Testis (tissue), 3 donors: Measurements from ENCODE around the gene UBE2E2. TPM values are rescaled to one million over a fixed set of nuclear protein-coding genes. Genes with fewer than 3 reads are reported as not detected.

ENCODE experiments used
- DNase-seq: peaks from one replicate; pipeline ENCODE4 v3.0.0-alpha.2; 2019
- H3K27ac ChIP-seq, 2 donors: fragments of 200-600 bp; sonication (generic); one replicate each; pipeline ENCODE4 v1.5.1; 2019
- H3K27me3 ChIP-seq: fragments of 200-600 bp; sonication (generic); one replicate; pipeline ENCODE4 v1.5.1; 2019
- H3K36me3 ChIP-seq: fragments of 200-600 bp; sonication (generic); one replicate; pipeline ENCODE4 v1.5.1; 2017; ENCODE audit warnings: low read depth; ENCODE audit errors: missing control alignments
- H3K4me1 ChIP-seq: fragments of 200-600 bp; sonication (generic); one replicate; pipeline ENCODE4 v1.5.1; 2019
- H3K4me3 ChIP-seq, 2 donors: fragments of 200-600 bp; sonication (generic); one replicate each; pipeline ENCODE4 v1.5.1; 2017 to 2019
- H3K9me3 ChIP-seq: fragments of 200-600 bp; sonication (generic); one replicate; pipeline ENCODE4 v1.5.1; 2017
- CTCF ChIP-seq, 3 experiments: fragments of 450-650 bp in 2 of 3; fragments of 200-600 bp in 1 of 3; sonication (generic) in 1 of 3; IDR thresholded peaks; one replicate each; pipeline ENCODE4 v1.5.1; 2016 to 2019; ENCODE audit warnings: antibody characterized with exemption in 3 of 3, mild to moderate bottlenecking in 2 of 3, moderate library complexity in 1 of 3
- POLR2A ChIP-seq: fragments of 450-650 bp; IDR thresholded peaks from one replicate; pipeline ENCODE4 v1.6.1; 2017; ENCODE audit warnings: antibody characterized with exemption, mild to moderate bottlenecking, moderate library complexity
- WGBS, 2 donors: methylation state at CpG; one replicate each; pipeline ENCODE4 v1.1.5; 2018; 5-methylcytosine and 5-hydroxymethylcytosine counted together
- intact Hi-C: fragments of 100-400 bp; cut with DNase I; formaldehyde crosslinking; loops from one replicate; pipeline ENCODE4 v1.15.1; 2023; ENCODE audit warnings: low total_unique reads
- polyA plus RNA-seq: library from polyadenylated mRNA; stranded (reverse); fragments of 350-450 nt; fragmentation: Illumina TruSeq; extraction: RNeasy Lipid Tissue Mini Kit (QIAGEN cat#74804); gene quantifications from one replicate; pipeline ENCODE4 v1.2.3, GENCODE V29; 2014; ENCODE audit warnings: low read depth, low replicate concordance; ENCODE audit not compliant: insufficient read depth
- total RNA-seq, 2 donors: library from RNA; depleted of rRNA; stranded (reverse); fragments of >200 nt; gene quantifications; one replicate each; pipeline ENCODE4 v1.2.3, GENCODE V29; 2016

Gene UBE2E2
- total and polyA plus RNA-seq, 3 donors from 2014 or later, result 45.5 to 94.2 (median 48.7) TPM

- TF ChIP-seq POLR2A (no peak), CTCF (IDR thresholded peaks at IDR 0.05) (no peak)
- Histone ChIP-seq H3K27me3 (no peaks in the 10 kb centered on the region), H3K27ac (no peak overlapping the region), H3K4me3 (no peak overlapping the region), H3K36me3 (no peaks in the 10 kb centered on the region), H3K4me1 (peaks cover 4% of the 10 kb centered on the region), H3K9me3 (no peaks in the 10 kb centered on the region)
- DNase-seq, result no peak
- intact Hi-C loops, result no loop called here
Measured at GRCh38 chr3:23253214-23253613, 50.1 kb downstream of the UBE2E2 start.

- H3K9me3 ChIP-seq, result no peaks in the 10 kb centered on the region
- H3K4me3 ChIP-seq, result no peak overlapping the region
- H3K27ac ChIP-seq, result no peak overlapping the region
- no peak for DNase-seq
- no peaks in the 10 kb centered on the region for H3K36me3 ChIP-seq
- peaks cover 4% of the 10 kb centered on the region for H3K4me1 ChIP-seq
- 100% methylated on average over 2 of the region's 2 CpGs for WGBS, 2 donors
- no peak for TF ChIP-seq POLR2A
- TF ChIP-seq CTCF (IDR thresholded peaks at IDR 0.05), result no peak
- H3K27me3 ChIP-seq, result no peaks in the 10 kb centered on the region
- intact Hi-C loops, result no loop called here
Measured at GRCh38 chr3:23254282-23254681, 51.2 kb downstream of the UBE2E2 start.

GRCh38 chr3:23254835-23255234 lies 51.7 kb downstream of the UBE2E2 start:
- WGBS, 2 donors, result 73 to 92% methylated on average over 3 of the region's 3 CpGs
- H3K27ac ChIP-seq, result no peak overlapping the region
- no peak for TF ChIP-seq POLR2A
- TF ChIP-seq CTCF (IDR thresholded peaks at IDR 0.05), result no peak
- intact Hi-C loops, result no loop called here
- H3K4me1 ChIP-seq, result peaks cover 4% of the 10 kb centered on the region
- no peak overlapping the region for H3K4me3 ChIP-seq
- DNase-seq, result no peak
- no peaks in the 10 kb centered on the region for H3K9me3 ChIP-seq
- no peaks in the 10 kb centered on the region for H3K27me3 ChIP-seq
- no peaks in the 10 kb centered on the region for H3K36me3 ChIP-seq

GRCh38 chr3:23256741-23257435 lies 53.8 kb downstream of the UBE2E2 start:
- TF ChIP-seq CTCF (IDR thresholded peaks at IDR 0.05) (no peak), POLR2A (no peak)
- Histone ChIP-seq H3K27me3 (no peaks in the 10 kb centered on the region), H3K36me3 (no peaks in the 10 kb centered on the region), H3K27ac (no peak overlapping the region), H3K4me1 (peaks cover 4% of the 10 kb centered on the region), H3K4me3 (no peak overlapping the region), H3K9me3 (no peaks in the 10 kb centered on the region)
- intact Hi-C loops, result no loop called here
- 48 to 53% methylated on average over 5 of the region's 5 CpGs for WGBS, 2 donors
- DNase-seq, result no peak

- H3K27me3 ChIP-seq, result no peaks in the 10 kb centered on the region
- no peak overlapping the region for H3K4me3 ChIP-seq
- H3K9me3 ChIP-seq, result no peaks in the 10 kb centered on the region
- no peak overlapping the region for H3K27ac ChIP-seq
- TF ChIP-seq CTCF (IDR thresholded peaks at IDR 0.05) (no peak), POLR2A (no peak)
- H3K4me1 ChIP-seq, result peaks cover 4% of the 10 kb centered on the region
- WGBS, 2 donors, result 95 to 97% methylated on average over 6 of the region's 6 CpGs
- H3K36me3 ChIP-seq, result no peaks in the 10 kb centered on the region
- no peak for DNase-seq
- intact Hi-C loops, result no loop called here
Measured at GRCh38 chr3:23258110-23258509, 55.0 kb downstream of the UBE2E2 start.
